AG04450 (cell line): ENCODE data around the gene SFXN5. TPM values are rescaled to one million over a fixed set of nuclear protein-coding genes. Genes with fewer than 3 reads are reported as not detected.

Experiments
- CTCF ChIA-PET: fragments of 300-600, 350-600 bp; formaldehyde crosslinking; extraction: SDS; loops from one replicate; lab custom pipeline; 2022; ENCODE audit warnings: antibody characterized with exemption, inconsistent platforms; lab: Charles Lee
- POLR2A ChIA-PET: fragments of 350-600 bp; formaldehyde crosslinking; extraction: SDS; loops from one replicate; lab custom pipeline; 2021; ENCODE audit warnings: antibody characterized with exemption, inconsistent platforms; lab: Yijun Ruan, JAX
- DNase-seq: peaks from one replicate; pipeline ENCODE4 v3.0.0-alpha.2; 2011; ENCODE audit warnings: low read depth, low spot score
- H3K27ac ChIP-seq: one replicate; pipeline ENCODE4 v1.5.1; 2012; ENCODE audit warnings: low read depth, low read length, control low read depth
- H3K27me3 ChIP-seq: one replicate; pipeline ENCODE4 v1.6.0; 2012; ENCODE audit warnings: low read length; ENCODE audit not compliant: control insufficient read depth, insufficient read depth
- H3K4me3 ChIP-seq: 2 replicates; pipeline ENCODE4 v1.5.1; 2011; ENCODE audit warnings: mild to moderate bottlenecking, low read depth, low read length, control low read depth
- H3K9me3 ChIP-seq: 2 replicates; pipeline ENCODE4 v1.5.1; 2012; ENCODE audit warnings: low read length; ENCODE audit not compliant: control insufficient read depth, insufficient read depth
- polyA plus RNA-seq: library from polyadenylated mRNA; depleted of rRNA; stranded (reverse); fragments of >200 nt; gene quantifications from 2 replicates; pipeline ENCODE4 v1.2.3, GENCODE V29; 2011
- TF ChIP-seq, protein P1 (sequence below): IDR thresholded peaks from 2 replicates; pipeline ENCODE4 v1.5.1; 2011; ENCODE audit warnings: low read depth, low read length, control low read depth, inconsistent platforms

The SFXN5 gene
- polyA plus RNA-seq, 1 experiment = 11.8 TPM

DNA sequence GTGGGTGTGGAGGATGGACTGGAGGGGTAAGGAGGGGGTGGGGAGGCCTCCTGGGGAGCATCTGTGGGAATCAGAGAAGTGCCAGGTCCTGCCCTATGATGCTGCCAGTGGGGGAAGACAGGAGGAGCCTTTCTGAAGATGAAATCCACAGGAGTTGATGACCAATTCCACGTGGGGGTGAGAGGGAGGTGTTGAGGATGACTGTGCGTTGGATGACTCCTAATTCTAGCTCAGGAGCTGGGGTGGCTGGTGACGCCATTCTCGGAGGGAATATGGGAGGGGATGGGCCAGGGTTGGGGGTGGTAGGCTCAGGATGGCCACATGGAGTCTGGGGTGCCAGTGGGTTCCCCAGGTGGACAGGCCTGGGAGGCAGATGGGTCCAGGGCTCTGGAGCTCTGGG, 121.9 kb downstream of the SFXN5 start:
- Histone ChIP-seq H3K27ac (no peak overlapping the region), H3K4me3 (no peak overlapping the region), H3K9me3 (no peaks in the 10 kb centered on the region), H3K27me3 (no peaks in the 10 kb centered on the region)
- TF ChIP-seq, protein P1, sequence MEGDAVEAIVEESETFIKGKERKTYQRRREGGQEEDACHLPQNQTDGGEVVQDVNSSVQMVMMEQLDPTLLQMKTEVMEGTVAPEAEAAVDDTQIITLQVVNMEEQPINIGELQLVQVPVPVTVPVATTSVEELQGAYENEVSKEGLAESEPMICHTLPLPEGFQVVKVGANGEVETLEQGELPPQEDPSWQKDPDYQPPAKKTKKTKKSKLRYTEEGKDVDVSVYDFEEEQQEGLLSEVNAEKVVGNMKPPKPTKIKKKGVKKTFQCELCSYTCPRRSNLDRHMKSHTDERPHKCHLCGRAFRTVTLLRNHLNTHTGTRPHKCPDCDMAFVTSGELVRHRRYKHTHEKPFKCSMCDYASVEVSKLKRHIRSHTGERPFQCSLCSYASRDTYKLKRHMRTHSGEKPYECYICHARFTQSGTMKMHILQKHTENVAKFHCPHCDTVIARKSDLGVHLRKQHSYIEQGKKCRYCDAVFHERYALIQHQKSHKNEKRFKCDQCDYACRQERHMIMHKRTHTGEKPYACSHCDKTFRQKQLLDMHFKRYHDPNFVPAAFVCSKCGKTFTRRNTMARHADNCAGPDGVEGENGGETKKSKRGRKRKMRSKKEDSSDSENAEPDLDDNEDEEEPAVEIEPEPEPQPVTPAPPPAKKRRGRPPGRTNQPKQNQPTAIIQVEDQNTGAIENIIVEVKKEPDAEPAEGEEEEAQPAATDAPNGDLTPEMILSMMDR = no peak
- CTCF ChIA-PET = interaction anchor here (1.3 kb wide), 1 partner anchor 57 kb away, joined by 3 read pairs; no protein-coding TSS in a partner anchor
- POLR2A ChIA-PET = no interaction called here
- no peak for DNase-seq

DNA sequence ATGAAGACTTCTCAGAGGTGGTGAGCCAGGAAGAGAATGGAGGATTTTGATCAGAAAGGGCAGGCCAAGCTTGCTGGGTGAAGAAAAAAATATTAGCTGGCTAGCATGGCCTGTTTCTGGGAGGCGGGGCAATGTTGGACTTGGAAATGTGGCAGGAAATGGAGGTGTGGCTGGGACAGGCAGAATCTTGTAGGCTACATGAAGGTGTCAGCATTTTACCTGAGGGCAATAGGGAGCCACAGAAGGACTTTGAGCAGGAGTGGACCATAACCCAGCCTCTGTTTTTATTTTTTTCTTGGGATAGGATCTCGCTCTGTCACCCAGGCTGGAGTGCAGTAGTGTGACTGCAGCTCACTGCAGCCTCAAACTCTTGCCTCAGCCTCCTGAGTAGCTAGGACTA, 122.5 kb downstream of the SFXN5 start:
- POLR2A ChIA-PET = no interaction called here
- TF ChIP-seq, protein P1 = no peak
- Histone ChIP-seq H3K9me3 (no peaks in the 10 kb centered on the region), H3K27ac (no peak overlapping the region), H3K27me3 (no peaks in the 10 kb centered on the region), H3K4me3 (no peak overlapping the region)
- no peak for DNase-seq
- CTCF ChIA-PET = interaction anchor here (1.3 to 1.7 kb wide), 2 partner anchors 56 to 228 kb away, joined by 3 to 7 read pairs; no protein-coding TSS in a partner anchor

DNA sequence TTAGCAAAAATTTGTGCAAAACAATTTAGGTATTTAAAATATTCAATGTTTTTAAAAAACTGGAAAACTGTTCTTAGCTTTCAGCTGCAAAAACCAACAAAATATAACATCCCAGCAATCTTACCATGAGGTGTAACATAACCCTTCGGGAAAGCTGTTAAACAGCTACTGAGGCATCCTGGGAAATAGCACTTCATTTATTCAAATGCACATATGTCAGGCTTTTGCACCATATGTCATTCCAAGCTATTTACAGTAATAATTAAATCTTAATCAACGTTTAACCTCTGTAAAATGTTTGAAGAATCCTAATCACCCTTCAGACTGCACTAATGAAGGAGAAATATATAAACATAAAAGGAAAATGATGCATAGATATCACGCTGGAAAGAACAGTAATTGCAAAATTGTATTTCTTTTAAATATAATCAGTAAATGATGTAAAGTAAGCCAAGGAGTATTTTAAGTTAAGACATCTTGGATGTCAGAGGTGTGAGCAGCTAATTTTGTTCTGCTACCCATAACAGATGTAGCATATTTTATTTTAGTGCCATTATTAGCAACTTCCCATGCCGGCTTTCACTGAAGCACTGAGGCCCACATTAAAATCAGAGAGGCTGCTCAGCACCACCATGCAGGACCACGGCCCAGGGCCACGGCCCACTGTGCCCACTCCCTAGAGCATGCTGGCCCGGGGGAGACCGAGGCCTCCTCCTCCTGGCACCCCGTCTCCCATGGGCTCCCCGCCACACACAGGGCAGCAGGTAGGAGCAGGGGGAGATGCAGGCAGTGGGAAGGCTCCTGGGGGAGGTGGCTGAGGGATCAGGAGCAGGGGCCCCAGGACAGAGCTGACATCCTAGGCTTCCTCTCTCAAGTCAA, 123.3 kb downstream of the SFXN5 start:
- POLR2A ChIA-PET = no interaction called here
- no peak overlapping the region for H3K27ac ChIP-seq
- TF ChIP-seq, protein P1 = no peak
- no peaks in the 10 kb centered on the region for H3K27me3 ChIP-seq
- DNase-seq = no peak
- no peak overlapping the region for H3K4me3 ChIP-seq
- CTCF ChIA-PET = interaction anchor here (0.7 to 1.7 kb wide), 2 partner anchors 60 to 229 kb away, joined by 3 to 7 read pairs; no protein-coding TSS in a partner anchor
- no peaks in the 10 kb centered on the region for H3K9me3 ChIP-seq

DNA sequence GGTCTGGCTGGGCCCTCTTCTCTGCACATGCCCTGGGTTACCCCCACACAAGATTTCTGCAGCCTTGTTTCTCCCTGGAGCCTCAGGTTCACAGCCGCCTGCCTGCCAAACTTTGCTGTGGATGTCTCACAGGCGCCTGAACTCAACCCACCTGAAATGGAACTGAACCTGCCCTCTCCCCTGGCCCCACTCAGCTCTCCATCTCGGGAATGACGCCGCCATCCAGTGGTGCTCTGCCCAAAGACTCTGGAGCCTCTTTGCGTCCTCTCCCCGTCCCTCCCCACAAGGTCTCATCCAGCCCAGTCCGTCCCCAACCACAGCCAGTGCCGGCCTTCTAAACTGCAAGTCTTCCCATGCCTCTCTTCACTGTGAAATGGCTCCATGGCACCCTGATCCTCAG, 125.0 kb downstream of the SFXN5 start:
- no peaks in the 10 kb centered on the region for H3K27me3 ChIP-seq
- TF ChIP-seq, protein P1 = no peak
- no peaks in the 10 kb centered on the region; the same call in 1 of the 2 replicates for H3K9me3 ChIP-seq
- ChIA-PET CTCF (interaction anchor here (0.9 kb wide), 1 partner anchor 53 kb away, joined by 4 read pairs; no protein-coding TSS in a partner anchor), POLR2A (no interaction called here)
- H3K27ac ChIP-seq = no peak overlapping the region
- DNase-seq = no peak
- H3K4me3 ChIP-seq = no peak overlapping the region

DNA sequence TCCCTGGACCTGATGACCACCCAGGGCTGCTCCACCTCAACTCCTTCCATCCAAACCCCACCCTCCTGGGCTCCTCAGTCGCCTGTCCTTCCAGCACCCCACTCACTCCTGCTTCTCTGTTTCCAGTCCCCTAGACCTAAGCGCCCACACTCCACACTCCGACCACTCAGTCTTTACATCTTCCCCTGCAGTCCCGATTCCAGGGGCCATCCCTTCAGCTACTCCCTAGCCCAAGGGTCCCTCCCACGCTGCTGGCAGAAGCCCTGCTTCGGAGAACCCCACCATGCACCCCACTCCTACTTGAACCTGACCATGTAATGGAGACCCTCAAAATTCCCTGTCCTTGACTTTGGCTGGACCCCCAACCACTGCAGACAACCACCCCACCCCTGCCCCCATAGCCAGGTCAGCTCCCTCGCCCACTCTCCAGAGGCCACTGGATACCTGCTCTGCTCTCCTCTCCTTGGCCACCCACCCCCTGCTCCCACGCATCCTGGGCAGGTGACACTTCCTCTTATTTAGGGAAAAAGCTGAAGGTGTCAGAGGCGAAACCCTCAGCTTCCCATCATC, 126.0 kb downstream of the SFXN5 start:
- POLR2A ChIA-PET = no interaction called here
- DNase-seq = no peak
- CTCF ChIA-PET = no interaction called here
- TF ChIP-seq, protein P1 = no peak
- Histone ChIP-seq H3K27me3 (no peaks in the 10 kb centered on the region), H3K27ac (no peak overlapping the region), H3K9me3 (no peaks in the 10 kb centered on the region; the same call in 1 of the 2 replicates), H3K4me3 (no peak overlapping the region)
